Activated T-cell treated with anti-CD3 and anti-CD28 coated beads for 48 hours (primary cell): ENCODE results near the gene DXO.

Source experiments
- DNase-seq: peaks from one replicate; pipeline ENCODE4 v3.0.0-alpha.2; 2020; ENCODE audit warnings: low read depth

The DXO gene

DNA sequence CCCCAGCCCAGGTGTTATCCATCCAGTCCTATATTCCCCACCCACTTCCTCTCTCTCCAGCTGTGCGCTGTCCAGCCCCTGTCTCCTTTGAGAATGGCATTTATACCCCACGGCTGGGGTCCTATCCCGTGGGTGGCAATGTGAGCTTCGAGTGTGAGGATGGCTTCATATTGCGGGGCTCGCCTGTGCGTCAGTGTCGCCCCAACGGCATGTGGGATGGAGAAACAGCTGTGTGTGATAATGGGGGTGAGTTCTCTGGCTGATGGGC, 43.3 kb downstream of the DXO start:
- no peak for DNase-seq

DNA sequence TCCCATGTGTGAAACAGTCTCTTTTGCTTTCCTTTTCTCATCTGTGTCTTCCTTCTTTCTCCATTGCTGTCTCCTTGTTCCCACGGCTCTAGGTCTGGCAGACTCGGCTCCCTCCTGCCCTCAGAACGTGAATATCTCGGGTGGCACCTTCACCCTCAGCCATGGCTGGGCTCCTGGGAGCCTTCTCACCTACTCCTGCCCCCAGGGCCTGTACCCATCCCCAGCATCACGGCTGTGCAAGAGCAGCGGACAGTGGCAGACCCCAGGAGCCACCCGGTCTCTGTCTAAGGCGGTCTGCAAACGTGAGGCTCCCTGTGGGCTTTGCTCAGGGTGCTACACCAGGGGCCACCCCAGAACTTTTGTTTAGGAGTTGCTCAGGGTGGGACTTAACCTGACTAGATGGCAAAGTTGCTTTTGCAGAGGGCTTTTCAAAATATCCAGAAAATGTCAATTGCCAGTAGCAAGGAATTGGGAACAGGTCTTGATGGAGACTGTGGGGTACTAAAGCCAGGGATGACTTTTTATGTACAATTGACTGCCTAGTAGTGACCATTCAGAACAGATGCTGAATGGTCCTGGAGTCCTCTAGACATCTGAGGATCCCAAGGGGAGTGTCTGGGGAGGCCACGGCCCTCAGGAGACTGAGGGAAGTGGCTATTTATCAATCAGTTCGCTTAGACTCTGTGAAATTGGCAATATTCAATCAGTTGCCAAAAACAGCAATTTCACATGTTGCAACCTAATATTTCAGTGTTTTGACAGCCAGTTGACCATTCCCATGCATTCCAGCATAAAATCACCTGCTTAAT, 43.9 kb downstream of the DXO start:
- no peak for DNase-seq

DNA sequence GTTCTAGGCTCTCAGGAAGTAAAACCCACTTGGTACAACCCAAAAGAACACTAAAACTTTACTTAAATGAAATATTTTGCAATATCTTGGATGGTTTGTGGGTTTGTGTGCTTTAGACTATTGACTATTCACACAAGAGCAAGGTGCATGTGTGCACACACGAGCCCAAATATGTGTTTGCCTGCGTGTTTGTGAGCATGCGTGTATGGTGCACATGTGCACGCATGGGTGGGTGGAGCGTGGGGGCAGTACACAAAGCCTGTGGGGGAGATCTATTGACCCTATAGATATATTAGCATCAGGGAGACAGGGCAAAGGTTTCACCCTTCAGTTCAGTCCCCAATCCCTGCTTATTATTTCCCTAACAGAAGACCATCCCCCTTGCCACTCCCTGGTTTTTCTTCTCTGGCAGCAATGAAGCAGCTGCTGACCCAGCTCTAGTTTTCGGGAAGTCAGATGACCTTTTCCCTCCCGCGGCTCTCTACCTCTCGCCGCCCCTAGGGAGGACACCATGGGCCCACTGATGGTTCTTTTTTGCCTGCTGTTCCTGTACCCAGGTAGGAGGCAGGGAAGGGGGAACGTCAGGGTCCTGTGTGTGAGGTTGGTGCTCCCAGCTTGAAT, 44.6 kb downstream of the DXO start, which contains the start of gene C2:
Gene C2 (plus strand): TSS at position 476 of the 621 bp plus-strand sequence. CDS start 36 bp downstream, at position 512.
- no peak for DNase-seq

DNA sequence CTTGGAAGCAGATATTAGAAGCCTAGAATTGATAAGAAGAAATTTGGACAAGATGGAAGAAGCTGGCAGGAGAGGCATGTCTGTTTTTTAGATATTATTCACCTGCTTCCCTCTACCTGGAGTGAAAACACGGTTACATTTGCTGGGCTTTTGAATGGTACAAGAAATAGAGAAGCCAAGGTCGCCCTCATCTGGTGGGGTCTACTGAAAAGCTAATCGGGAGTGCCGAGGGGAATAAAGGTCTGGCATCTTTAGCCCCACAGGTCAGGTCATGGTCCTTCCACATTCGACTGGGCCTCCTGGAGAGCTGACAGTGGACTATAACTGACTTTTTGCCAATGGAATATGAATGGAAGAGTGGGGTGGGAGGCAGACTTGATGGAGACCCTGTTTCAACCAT, 49.0 kb downstream of the DXO start:
- no peak for DNase-seq

DNA sequence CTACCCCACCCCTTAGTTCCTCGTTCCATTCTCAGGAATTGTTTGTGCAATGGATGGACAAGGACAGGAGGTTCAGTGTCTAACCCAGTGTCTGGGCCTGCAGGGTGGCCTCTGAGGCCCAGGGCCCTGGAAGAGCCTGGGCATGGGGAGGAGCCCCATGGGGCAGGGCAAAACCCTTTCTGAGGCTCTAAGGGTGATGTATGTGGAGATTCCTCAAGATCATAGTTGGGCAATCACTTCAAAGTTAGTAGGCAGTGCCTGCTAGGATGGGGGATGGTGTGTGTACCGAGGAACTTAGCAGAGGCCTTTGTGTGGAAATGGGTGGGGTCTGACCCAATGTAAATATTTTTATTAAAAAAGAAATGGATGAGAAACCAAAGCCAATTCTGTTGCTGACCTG, 51.1 kb downstream of the DXO start:
- no peak for DNase-seq
